Effector memory CD8-positive, alpha-beta T cell (primary cell): Measurements from ENCODE around the gene ZNF506.
"Not testable (repeated sequence)": the region's sequence is repeated elsewhere in the genome, so short reads cannot be mapped to it uniquely, and the experiment has no call there.

Experiments used
- ATAC-seq: fragments of 150-1000 bp; cut with Tn5 transposase; replicated peaks from 2 replicates; pipeline ENCODE4 v1.10.0; 2021; ENCODE audit warnings: mild to moderate bottlenecking, moderate library complexity
- DNase-seq, 3 experiments: peaks; one replicate each; pipeline ENCODE4 v3.0.0; 2021
- H3K27ac Mint-ChIP-seq, 2 donors: one replicate each; pipeline ENCODE4 v1.8.0; 2022; ENCODE audit warnings: mild to moderate bottlenecking in 2 of 2, mixed read lengths in 2 of 2, moderate library complexity in 2 of 2
- H3K27me3 Mint-ChIP-seq, 2 donors: one replicate each; pipeline ENCODE4 v1.8.0; 2022; ENCODE audit warnings: mixed read lengths in 2 of 2
- H3K36me3 Mint-ChIP-seq: one replicate; pipeline ENCODE4 v1.8.0; 2022; ENCODE audit warnings: mild to moderate bottlenecking, moderate library complexity, mixed read lengths; ENCODE audit not compliant: insufficient read depth
- H3K4me1 Mint-ChIP-seq, 2 donors: one replicate each; pipeline ENCODE4 v1.8.0; 2022; ENCODE audit warnings: low read depth in 2 of 2, mixed read lengths in 2 of 2
- H3K4me3 Mint-ChIP-seq, 2 donors: one replicate each; pipeline ENCODE4 v1.8.0; 2022; ENCODE audit warnings: mild to moderate bottlenecking in 2 of 2, mixed read lengths in 2 of 2, moderate library complexity in 2 of 2
- H3K9me3 Mint-ChIP-seq, 2 donors: one replicate each; pipeline ENCODE4 v1.8.0; 2022; ENCODE audit warnings: mixed read lengths in 2 of 2
- total RNA-seq, 9 experiments: gene quantifications; one replicate each; lab custom pipeline; 2026; lab: John Stamatoyannopoulos, UW

ZNF506 gene
- total RNA-seq: 40.5 to 130 (median 50.6) reads per million in 9 experiments

DNA sequence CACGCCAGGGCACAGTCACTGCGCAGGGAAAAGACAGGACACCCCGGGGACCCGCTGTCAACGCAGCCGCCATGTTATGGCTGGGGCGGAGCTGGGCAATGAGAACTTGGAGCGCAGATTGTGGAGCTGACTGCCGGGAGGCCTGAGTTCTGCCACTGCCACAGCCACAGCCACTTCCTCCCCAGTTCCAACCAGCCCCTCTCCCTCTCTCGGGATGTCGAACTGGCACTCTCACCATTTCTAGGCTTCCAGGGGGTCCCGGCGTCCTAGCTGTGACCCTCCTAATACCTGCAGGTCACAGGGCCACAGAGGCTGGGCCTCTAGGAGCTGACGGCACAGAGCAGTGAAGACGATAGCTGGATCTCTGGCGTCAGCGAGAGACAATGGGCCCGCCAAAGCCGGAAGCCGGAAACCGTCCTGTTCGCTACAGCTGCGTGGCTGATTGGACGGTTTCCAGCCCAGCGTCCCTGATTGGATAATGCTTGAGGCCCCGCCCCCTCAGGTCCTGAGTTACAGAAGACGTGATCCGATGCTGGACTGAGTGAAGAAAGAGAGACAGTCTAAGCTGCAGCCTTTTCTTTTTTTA lies at the start of gene ZNF506:
ZNF506 (minus strand) TSS at position 385 of the 586 bp plus-strand sequence; CDS start at position 238, 147 bp downstream.
- H3K36me3 Mint-ChIP-seq: peaks cover 34% of the 10 kb centered on the region
- H3K9me3 Mint-ChIP-seq: no peaks in the 10 kb centered on the region
- peak; percentile 88 for ATAC-seq
- H3K4me3 Mint-ChIP-seq: peak within 1 kb of the TSS; percentile 99 to 100
- no peaks in the 10 kb centered on the region for H3K27me3 Mint-ChIP-seq
- H3K27ac Mint-ChIP-seq: peak within 1 kb of the TSS; percentile 100
- peak; percentile 96 to 98 (median 96) for DNase-seq
- H3K4me1 Mint-ChIP-seq: peaks cover 16 to 26% of the 10 kb centered on the region in 2 donors

DNA sequence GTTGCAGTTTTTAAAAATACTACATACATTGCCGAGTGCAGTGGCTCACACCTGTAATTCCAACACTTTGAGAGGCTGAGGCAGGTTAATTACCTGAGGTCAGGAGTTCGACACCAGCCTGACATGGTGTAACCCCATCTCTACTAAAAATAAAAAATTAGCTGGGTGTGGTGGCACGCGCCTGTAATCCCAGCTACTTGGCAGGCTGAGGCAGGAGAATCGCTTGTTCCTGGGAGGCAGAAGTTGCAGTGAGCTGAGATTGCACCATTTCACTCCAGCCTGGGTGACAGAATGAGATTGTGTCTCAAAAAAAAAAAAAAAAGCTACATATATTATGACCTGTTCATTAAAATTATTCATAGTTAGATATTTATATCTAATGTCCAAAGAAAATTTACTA lies 48.5 kb upstream of the ZNF506 start:
- H3K36me3 Mint-ChIP-seq: peaks cover 20% of the 10 kb centered on the region
- not testable (repeated sequence) for H3K27me3 Mint-ChIP-seq, H3K4me3 Mint-ChIP-seq, ATAC-seq, H3K9me3 Mint-ChIP-seq, DNase-seq
- peaks cover 14 to 48% of the 10 kb centered on the region in 2 donors for H3K4me1 Mint-ChIP-seq
- peak overlapping the region in 1 of 2 donors; percentile 68 for H3K27ac Mint-ChIP-seq

DNA sequence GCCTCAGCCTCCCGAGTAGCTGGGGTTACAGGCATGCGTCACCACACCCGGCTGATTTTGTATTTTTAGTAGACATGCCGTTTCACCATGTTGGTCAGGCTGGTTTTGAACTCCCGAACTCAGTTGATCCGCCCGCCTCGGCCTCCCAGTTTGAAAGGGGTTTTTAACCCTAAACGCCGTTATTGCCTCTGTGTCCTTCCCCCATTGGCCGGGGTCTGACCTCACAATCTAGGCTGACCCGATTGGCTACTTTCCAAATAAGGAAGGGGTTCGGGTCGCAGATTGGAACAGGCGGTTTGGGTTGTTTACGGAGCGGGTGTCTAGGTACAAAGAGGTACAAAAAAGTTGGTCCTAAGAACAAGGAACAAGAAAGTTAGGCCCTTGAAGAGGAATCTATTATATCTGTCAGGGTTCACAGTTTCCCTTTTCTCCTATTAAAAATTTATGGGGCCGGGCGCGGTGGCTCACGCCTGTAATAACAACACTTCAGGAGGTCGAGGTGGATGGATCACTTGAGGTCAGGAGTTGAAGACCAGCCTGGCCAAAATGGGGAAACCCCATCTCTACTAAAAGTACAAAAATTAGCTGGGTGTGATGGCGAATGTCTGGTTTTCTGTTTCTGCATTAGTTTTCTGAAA lies 45.2 kb upstream of the ZNF506 start:
- H3K36me3 Mint-ChIP-seq: peaks cover 20% of the 10 kb centered on the region
- H3K27ac Mint-ChIP-seq: peak overlapping the region; percentile 98
- DNase-seq (peak in 1 of 3 experiments; percentile 36), ATAC-seq (peak; percentile 13)
- peak overlapping the region; percentile 97 to 100 for H3K4me3 Mint-ChIP-seq
- no peaks in the 10 kb centered on the region for H3K27me3 Mint-ChIP-seq
- no peaks in the 10 kb centered on the region for H3K9me3 Mint-ChIP-seq
- peaks cover 11 to 36% of the 10 kb centered on the region in 2 donors for H3K4me1 Mint-ChIP-seq

DNA sequence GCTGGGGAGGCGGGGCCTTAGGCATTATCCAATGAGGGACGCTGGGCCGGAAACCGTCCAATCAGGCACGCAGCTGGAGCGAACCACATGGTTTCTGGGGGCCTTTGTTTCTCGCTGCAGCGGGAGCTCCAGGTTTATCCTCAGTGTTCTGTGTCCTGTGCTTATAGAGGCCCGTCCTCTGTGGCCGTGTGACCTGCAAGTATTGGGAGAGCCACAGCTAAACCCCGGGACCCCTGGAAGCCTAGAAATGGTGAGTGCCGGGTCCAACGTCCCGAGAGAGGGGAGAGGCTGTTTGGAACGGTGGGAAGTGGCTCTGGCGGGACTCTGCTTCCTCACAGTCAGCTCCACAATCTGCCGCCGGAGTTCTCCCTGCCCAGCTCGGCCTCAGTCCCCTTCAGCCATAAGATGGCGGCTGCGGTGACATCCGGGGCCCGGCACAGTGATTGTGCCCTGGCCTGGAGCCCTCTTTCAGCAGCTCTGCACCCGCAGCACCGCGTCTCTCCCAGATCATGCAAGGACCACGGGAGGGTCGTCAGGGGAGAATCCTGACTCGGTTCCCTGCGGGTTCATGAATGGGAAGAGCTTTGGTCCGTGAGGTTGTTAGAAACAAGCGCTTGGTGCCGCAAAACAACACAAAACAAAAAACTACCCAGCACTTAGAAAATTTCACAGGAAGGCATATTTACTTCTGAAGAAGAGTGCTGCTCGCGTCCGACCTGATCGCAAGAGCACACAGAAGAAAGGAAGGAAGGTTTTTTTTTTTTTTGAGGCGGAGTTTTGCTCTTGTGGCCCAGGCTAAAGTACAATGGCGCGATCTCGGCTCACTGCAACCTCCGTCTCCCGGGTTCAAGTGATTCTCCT lies 44.4 kb upstream of the ZNF506 start, which contains the start of gene ZNF253:
ZNF253 (plus strand) TSS at position 133 of the 861 bp plus-strand sequence; CDS start at position 248, 115 bp downstream.
- Mint-ChIP-seq H3K4me3 (peak within 1 kb of the TSS; percentile 97 to 100), H3K4me1 (peaks cover 8 to 31% of the 10 kb centered on the region in 2 donors), H3K27ac (peak within 1 kb of the TSS; percentile 98), H3K9me3 (no peaks in the 10 kb centered on the region), H3K27me3 (no peaks in the 10 kb centered on the region), H3K36me3 (peaks cover 20% of the 10 kb centered on the region)
- ATAC-seq (peak; percentile 93), DNase-seq (peak; percentile 91 to 95 (median 93))

DNA sequence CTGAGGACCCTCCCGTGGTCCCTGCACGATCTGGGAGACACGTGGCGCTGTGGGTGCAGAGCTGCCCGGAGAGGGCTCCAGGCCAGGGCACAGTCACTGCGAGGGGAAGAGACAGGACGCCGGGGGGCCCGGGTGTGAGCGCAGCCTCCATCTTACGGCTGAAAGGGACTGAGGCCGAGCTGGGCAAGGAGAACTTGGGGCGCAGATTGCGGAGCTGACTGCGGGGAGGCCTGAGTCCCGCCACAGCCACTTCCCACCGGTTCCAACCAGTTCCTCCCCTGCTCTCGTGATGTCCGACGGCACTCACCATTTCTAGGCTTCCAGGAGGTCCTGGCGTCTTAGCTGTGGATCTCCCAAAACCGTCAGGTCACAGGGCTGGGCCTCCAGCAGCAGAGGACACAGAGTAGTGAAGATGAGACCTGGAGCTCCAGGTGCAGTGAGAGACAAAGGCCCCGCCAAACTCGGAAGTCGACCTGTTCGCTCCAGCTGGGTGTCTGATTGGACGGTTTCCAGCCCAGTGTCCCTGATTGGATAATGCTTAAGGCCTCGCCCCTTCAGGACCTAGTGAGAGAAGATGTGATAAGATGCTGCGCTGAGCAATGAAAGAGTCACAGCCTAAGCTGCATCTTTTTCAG lies 39.3 kb upstream of the ZNF506 start:
- H3K9me3 Mint-ChIP-seq: no peaks in the 10 kb centered on the region
- H3K4me3 Mint-ChIP-seq: peak overlapping the region; percentile 56 to 61
- DNase-seq (peak; percentile 30 to 32 (median 30)), ATAC-seq (peak; percentile 16)
- H3K4me1 Mint-ChIP-seq: peaks cover 4% of the 10 kb centered on the region in 2 donors
- H3K27ac Mint-ChIP-seq: peak overlapping the region; percentile 52 to 63
- peaks cover 11% of the 10 kb centered on the region for H3K36me3 Mint-ChIP-seq
- no peaks in the 10 kb centered on the region for H3K27me3 Mint-ChIP-seq

DNA sequence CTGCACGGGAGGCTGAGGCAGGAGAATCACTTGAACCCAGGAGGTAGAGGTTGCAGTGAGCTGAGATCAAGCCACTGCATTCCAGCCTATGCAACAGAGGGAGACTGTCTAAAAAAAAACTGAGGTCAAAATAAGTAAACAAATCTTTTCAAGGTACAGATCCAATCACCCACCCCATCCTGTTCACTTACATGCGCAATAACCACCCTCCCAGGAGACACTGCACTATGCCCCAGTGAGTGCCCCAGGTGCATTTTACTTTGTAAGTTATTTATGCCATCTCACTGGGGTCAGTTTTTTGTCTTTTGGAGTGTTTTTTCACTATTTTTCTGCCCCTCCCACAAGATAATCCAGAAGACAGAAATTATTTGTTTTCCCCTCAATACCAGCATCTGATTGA lies 37.2 kb upstream of the ZNF506 start:
- ATAC-seq (no peak), DNase-seq (no peak)
- no peak overlapping the region for H3K4me3 Mint-ChIP-seq
- no peaks in the 10 kb centered on the region for H3K9me3 Mint-ChIP-seq
- no peaks in the 10 kb centered on the region for H3K27me3 Mint-ChIP-seq
- H3K36me3 Mint-ChIP-seq: peaks cover 3% of the 10 kb centered on the region
- peaks cover 2 to 10% of the 10 kb centered on the region in 2 donors for H3K4me1 Mint-ChIP-seq
- H3K27ac Mint-ChIP-seq: no peak overlapping the region

DNA sequence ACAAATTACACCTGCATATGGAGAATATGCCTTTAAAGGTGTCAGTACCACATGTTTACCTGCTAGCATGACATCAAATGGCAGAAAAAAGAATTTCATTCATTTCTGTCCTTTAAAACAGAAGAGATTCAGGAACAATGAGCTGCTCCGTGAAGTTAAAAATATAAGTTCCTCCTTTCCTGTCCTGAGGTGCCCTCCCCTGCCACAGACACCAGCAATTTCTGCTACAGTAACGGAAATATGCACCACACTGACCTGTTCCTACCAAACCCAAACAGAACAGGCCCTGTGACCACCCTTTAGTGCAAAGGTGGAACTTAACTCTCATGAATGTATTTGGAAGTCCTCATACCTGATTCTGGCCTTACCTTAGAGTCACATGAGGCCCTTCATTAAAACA lies 30.2 kb upstream of the ZNF506 start:
- H3K4me1 Mint-ChIP-seq, H3K9me3 Mint-ChIP-seq, H3K36me3 Mint-ChIP-seq, H3K27me3 Mint-ChIP-seq, DNase-seq, H3K4me3 Mint-ChIP-seq, ATAC-seq, H3K27ac Mint-ChIP-seq: not testable (repeated sequence)

DNA sequence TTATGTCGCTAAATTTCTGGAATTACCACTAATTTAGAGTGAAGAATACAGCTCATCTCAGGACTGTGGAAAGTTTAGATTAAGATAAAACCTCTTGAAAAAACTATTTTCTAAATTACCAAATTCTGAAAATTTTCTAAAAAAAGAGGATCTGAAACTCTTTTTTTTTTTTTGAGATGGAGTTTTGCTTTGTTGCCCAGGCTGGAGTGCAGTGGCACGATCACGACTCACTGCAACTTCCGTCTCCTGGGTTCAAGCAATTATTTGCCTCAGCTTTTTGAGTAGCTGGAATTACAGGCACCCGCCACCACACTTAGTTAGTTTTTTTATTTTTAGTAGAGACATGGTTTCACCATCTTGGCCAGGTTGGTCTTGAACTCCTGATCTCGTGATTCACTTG lies 27.5 kb upstream of the ZNF506 start:
- H3K4me3 Mint-ChIP-seq: no peak overlapping the region
- no peak for ATAC-seq

DNA sequence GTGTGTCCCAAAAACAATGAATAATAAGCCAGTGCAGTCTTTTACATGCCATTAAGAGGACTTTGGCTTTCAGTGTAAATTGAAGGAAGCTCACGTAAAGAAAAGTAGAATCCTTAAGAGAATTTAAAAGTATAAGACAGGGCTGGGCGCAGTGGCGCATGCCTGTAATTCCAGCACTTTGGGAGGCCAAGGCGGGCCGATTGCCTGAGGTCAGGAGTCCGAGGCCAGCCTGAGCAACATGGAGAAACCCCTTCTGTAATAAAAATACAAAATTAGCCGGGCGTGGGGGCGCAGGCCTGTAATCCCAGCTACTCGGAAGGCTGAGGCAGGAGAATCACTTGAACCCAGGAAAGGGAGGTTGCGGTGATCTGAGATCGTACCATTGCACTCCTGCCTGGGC lies 26.2 kb upstream of the ZNF506 start:
- Mint-ChIP-seq H3K9me3 (no peaks in the 10 kb centered on the region), H3K36me3 (no peaks in the 10 kb centered on the region), H3K4me1 (no peaks in the 10 kb centered on the region), H3K27me3 (no peaks in the 10 kb centered on the region), H3K4me3 (no peak overlapping the region), H3K27ac (no peak overlapping the region)
- DNase-seq: no peak
- no peak for ATAC-seq

More for the DNA sequence above, 27.5 kb upstream of the ZNF506 start:
- Mint-ChIP-seq H3K27ac (no peak overlapping the region), H3K9me3 (no peaks in the 10 kb centered on the region), H3K36me3 (no peaks in the 10 kb centered on the region), H3K4me1 (no peaks in the 10 kb centered on the region), H3K27me3 (no peaks in the 10 kb centered on the region)
- no peak for DNase-seq

DNA sequence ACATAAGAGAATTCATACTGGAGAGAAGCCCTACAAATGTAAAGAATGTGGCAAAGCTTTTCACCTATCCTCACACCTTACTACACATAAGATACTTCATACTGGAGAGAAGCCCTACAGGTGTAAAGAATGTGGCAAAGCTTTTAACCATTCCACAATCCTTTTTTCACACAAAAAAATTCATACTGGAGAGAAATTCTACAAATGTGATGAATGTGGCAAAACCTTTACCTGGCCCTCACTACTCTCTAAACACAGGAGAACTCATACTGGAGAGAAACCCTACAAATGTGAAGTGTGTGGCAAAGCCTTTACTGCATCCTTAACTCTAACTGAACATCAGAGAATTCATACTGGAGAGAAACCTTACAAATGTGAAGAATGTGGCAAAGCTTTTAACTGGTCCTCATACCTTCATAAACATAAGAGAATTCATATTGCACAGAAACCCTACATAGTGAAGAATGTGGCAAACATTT lies 14.0 kb upstream of the ZNF506 start:
- no peak for DNase-seq
- Mint-ChIP-seq H3K4me3 (no peak overlapping the region), H3K4me1 (no peaks in the 10 kb centered on the region), H3K27me3 (no peaks in the 10 kb centered on the region), H3K9me3 (peaks cover 14 to 23% of the 10 kb centered on the region in 2 donors), H3K27ac (no peak overlapping the region), H3K36me3 (no peaks in the 10 kb centered on the region)
- no peak for ATAC-seq

DNA sequence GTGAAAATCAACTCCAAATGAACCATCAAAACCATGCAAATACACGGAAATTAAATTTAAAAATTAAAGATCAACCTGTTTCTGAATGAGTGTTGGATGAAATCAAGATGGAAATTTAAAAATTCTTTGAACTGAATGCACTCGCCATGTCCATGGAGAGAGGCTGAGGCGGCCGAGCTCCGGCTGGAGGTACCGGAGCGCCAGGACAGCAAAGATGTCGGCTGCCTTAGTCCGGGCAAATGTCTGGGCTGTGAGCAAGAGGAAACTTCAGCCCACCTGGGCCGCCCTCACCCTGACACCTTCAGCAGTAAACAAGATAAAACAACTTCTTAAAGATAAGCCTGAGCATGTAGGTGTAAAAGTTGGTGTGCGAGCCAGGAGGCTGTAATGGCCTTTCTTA lies 5.3 kb upstream of the ZNF506 start:
- no peak for DNase-seq
- Mint-ChIP-seq H3K36me3 (peaks cover 4% of the 10 kb centered on the region), H3K9me3 (peaks cover 12 to 22% of the 10 kb centered on the region in 2 donors), H3K4me1 (no peaks in the 10 kb centered on the region), H3K27ac (no peak overlapping the region), H3K27me3 (no peaks in the 10 kb centered on the region), H3K4me3 (no peak overlapping the region)
- ATAC-seq: no peak

DNA sequence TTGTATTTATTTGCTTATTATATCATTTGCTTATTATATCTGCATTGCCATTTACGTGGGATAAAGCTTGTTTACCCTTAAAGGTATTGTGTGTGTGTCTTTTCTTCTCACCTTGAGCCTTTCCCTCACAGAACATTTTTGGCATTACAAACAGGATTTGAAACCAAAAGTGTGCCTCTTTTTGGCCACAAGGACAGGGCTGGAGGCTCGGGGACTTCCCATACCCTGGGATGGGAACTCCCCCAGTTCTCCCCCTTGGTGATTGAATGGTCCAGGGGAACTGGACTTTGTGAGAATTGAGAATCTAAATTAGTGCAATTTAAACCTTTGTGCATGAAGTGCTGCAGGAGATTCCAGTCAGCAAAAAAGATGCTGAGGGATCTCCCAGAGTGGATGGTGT lies 2.4 kb upstream of the ZNF506 start:
- H3K27ac Mint-ChIP-seq: no peak overlapping the region
- peaks cover 30% of the 10 kb centered on the region for H3K36me3 Mint-ChIP-seq
- no peak overlapping the region for H3K4me3 Mint-ChIP-seq
- H3K4me1 Mint-ChIP-seq: peaks cover 10 to 15% of the 10 kb centered on the region in 2 donors
- H3K9me3 Mint-ChIP-seq: peaks cover under 1 to 2% of the 10 kb centered on the region in 2 donors
- ATAC-seq (no peak), DNase-seq (no peak)
- H3K27me3 Mint-ChIP-seq: no peaks in the 10 kb centered on the region

DNA sequence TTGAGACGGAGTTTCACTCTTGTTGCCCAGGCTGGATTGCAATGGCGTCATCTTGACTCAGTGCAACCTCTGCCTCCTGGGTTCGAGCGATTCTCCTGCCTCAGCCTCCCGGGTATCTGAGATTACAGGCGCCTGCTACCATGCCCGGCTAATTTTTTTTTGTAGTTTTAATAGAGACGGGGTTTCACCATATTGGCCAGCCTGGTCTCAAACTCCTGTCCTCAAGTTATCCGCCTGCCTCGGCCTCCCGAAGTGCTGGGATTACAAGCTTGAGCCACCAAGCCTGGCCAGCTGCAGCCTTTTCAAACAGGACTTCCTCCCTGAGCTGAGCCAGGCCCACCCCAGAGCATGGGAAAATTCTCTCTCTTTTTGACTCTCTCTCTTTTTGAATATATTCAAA lies 426 bp upstream of the ZNF506 start:
- peaks cover 16 to 24% of the 10 kb centered on the region in 2 donors for H3K4me1 Mint-ChIP-seq
- H3K4me3 Mint-ChIP-seq: peak overlapping the region; percentile 99 to 100
- H3K36me3 Mint-ChIP-seq: peaks cover 29% of the 10 kb centered on the region

More for the DNA sequence above, 426 bp upstream of the ZNF506 start:
- not testable (repeated sequence) for H3K27me3 Mint-ChIP-seq, ATAC-seq, H3K9me3 Mint-ChIP-seq, DNase-seq
- H3K27ac Mint-ChIP-seq: peak overlapping the region; percentile 100
